HCT116 (cell line): ENCODE measurements around the gene TRPC4. TPM values are rescaled to one million over a fixed set of nuclear protein-coding genes. Genes with fewer than 3 reads are reported as not detected.

Source experiments
- ATAC-seq: fragments of 200-7000 bp; cut with Tn5 transposase; 2 replicates; pipeline ENCODE4 v1.9.1; 2020; ENCODE audit warnings: mild to moderate bottlenecking, moderate library complexity
- BruUV-seq: library from RNA; stranded (reverse); fragments of 400-500 nt; replicated peaks from 2 replicates; lab custom pipeline; 2021; lab: Mats Ljungman, UMichigan
- CTCF ChIA-PET: fragments of 300-600 bp; sonication (Branson Sonifier 250); formaldehyde crosslinking; loops from one replicate; lab custom pipeline; 2021; ENCODE audit warnings: antibody characterized with exemption; lab: Charles Lee
- POLR2A ChIA-PET: fragments of 300-600, 350-600 bp; sonication (Branson Sonifier 250); formaldehyde crosslinking; loops from one replicate; lab custom pipeline; 2021; ENCODE audit warnings: antibody characterized with exemption; lab: Charles Lee
- RAD21 ChIA-PET, 2 experiments: fragments of 300-600 bp; sonication (Branson Sonifier 250); formaldehyde crosslinking; loops; one replicate each; lab custom pipeline; 2023; ENCODE audit warnings: low total read pairs in 2 of 2; ENCODE audit not compliant: uncharacterized antibody in 2 of 2, unreplicated experiment in 2 of 2, low non-redundant PET in 1 of 2; lab: Charles Lee
- DNase-seq: peaks from one replicate; pipeline ENCODE4 v3.0.0-alpha.2; 2010; ENCODE audit warnings: low read depth, low spot score
- H2AFZ ChIP-seq: fragments of 200-600 bp; shearing (Covaris generic), sonication (generic); 2 replicates; pipeline ENCODE4 v1.6.1; 2017; ENCODE audit warnings: low read depth, mixed run types, mixed read lengths, antibody characterized with exemption, low read length; ENCODE audit not compliant: poor library complexity, severe bottlenecking
- H3K27ac ChIP-seq: 2 replicates; pipeline ENCODE4 v1.5.1; 2012; ENCODE audit warnings: low read depth, low read length
- H3K27me3 ChIP-seq: fragments of 200-600 bp; sonication (generic); 2 replicates; pipeline ENCODE4 v1.6.1; 2016; ENCODE audit warnings: mixed run types, low read length, mixed read lengths; ENCODE audit not compliant: insufficient read depth
- H3K36me3 ChIP-seq, 2 experiments: fragments of 200-500 bp in 1 of 2; fragments of 200-600 bp in 1 of 2; sonication (Bioruptor generic) in 1 of 2; sonication (generic) in 1 of 2; 2 replicates each; pipeline versions ENCODE4 v1.5.1 to v1.6.1; 2014 to 2016; ENCODE audit warnings: low read length in 2 of 2, inconsistent platforms in 1 of 2, mixed read lengths in 1 of 2, mixed run types in 1 of 2; ENCODE audit not compliant: insufficient read depth in 2 of 2, control insufficient read depth in 1 of 2
- H3K4me1 ChIP-seq, 2 experiments: fragments of 200-600 bp in 1 of 2; sonication (generic) in 1 of 2; 2 replicates each; pipeline versions ENCODE4 v1.5.1 to v1.6.1; 2012 to 2017; ENCODE audit warnings: low read length in 2 of 2, inconsistent platforms in 1 of 2, mild to moderate bottlenecking in 1 of 2, mixed read lengths in 1 of 2, mixed run types in 1 of 2, moderate library complexity in 1 of 2; ENCODE audit not compliant: insufficient read depth in 2 of 2, control insufficient read depth in 1 of 2
- H3K4me2 ChIP-seq: fragments of 200-600 bp; sonication (generic); 2 replicates; pipeline ENCODE4 v1.6.1; 2017; ENCODE audit warnings: mixed run types, low read length, mixed read lengths
- H3K4me3 ChIP-seq, 2 experiments: fragments of 200-600 bp in 1 of 2; sonication (generic) in 1 of 2; replicated peaks in 1 of 2; 2 replicates each; pipeline ENCODE4 v1.5.1; 2011 to 2016; ENCODE audit warnings: low read length in 2 of 2, control low read depth in 1 of 2, low read depth in 1 of 2, mild to moderate bottlenecking in 1 of 2, mixed read lengths in 1 of 2, mixed run types in 1 of 2
- H3K79me2 ChIP-seq: fragments of 200-600 bp; sonication (generic); 2 replicates; pipeline ENCODE4 v1.6.1; 2017; ENCODE audit warnings: mild to moderate bottlenecking, mixed run types, low read length, moderate library complexity, mixed read lengths; ENCODE audit not compliant: insufficient read depth
- H3K9ac ChIP-seq: fragments of 200-600 bp; sonication (generic); 2 replicates; pipeline ENCODE4 v1.6.1; 2016; ENCODE audit warnings: low read length, mixed read lengths
- H3K9me2 ChIP-seq: fragments of 200-600 bp; sonication (generic), shearing (Covaris generic); 2 replicates; pipeline ENCODE4 v1.6.1; 2017; ENCODE audit warnings: mixed run types, mild to moderate bottlenecking, moderate library complexity; ENCODE audit not compliant: insufficient read depth
- H3K9me3 ChIP-seq, 2 experiments: fragments of 200-500 bp in 1 of 2; fragments of 200-600 bp in 1 of 2; sonication (Bioruptor generic) in 1 of 2; sonication (generic) in 1 of 2; 2 replicates each; pipeline ENCODE4 v1.6.1; 2014 to 2017; ENCODE audit warnings: low read length in 2 of 2, mixed read lengths in 2 of 2, inconsistent platforms in 1 of 2, low read depth in 1 of 2, mild to moderate bottlenecking in 1 of 2, mixed run types in 1 of 2, moderate library complexity in 1 of 2; ENCODE audit not compliant: control insufficient read depth in 1 of 2, insufficient read depth in 1 of 2
- H4K20me1 ChIP-seq: fragments of 200-600 bp; sonication (generic), shearing (Covaris generic); 2 replicates; pipeline ENCODE4 v1.6.1; 2017; ENCODE audit warnings: mixed run types, mild to moderate bottlenecking, moderate library complexity; ENCODE audit not compliant: insufficient read depth
- ATF3 ChIP-seq: IDR thresholded peaks from 2 replicates; pipeline ENCODE4 v1.6.1; 2012
- CBX3 ChIP-seq: IDR thresholded peaks from 2 replicates; pipeline ENCODE4 v1.6.1; 2012; ENCODE audit warnings: low read depth
- CEBPB ChIP-seq: IDR thresholded peaks from 2 replicates; pipeline ENCODE4 v1.6.1; 2012; ENCODE audit warnings: low read depth
- CTCF ChIP-seq, 3 experiments: fragments of 200-600 bp in 1 of 3; sonication (generic) in 1 of 3; IDR thresholded peaks in 2 of 3; conservative IDR thresholded peaks in 1 of 3; 2 replicates each; pipeline ENCODE4 v1.5.1; 2012 to 2017; ENCODE audit warnings: low read depth in 2 of 3, low read length in 2 of 3, antibody characterized with exemption in 1 of 3, borderline replicate concordance in 1 of 3, control low read depth in 1 of 3, mild to moderate bottlenecking in 1 of 3, mixed read lengths in 1 of 3, mixed run types in 1 of 3, moderate library complexity in 1 of 3; ENCODE audit not compliant: insufficient read depth in 1 of 3
- EGR1 ChIP-seq: IDR thresholded peaks from 2 replicates; pipeline ENCODE4 v1.6.1; 2012; ENCODE audit warnings: low read depth
- ELF1 ChIP-seq: IDR thresholded peaks from 2 replicates; pipeline ENCODE4 v1.6.1; 2012; ENCODE audit warnings: low read depth, borderline replicate concordance
- EZH2 ChIP-seq: fragments of 200-600 bp; sonication (generic); IDR thresholded peaks from 2 replicates; pipeline ENCODE4 v1.6.1; 2017; ENCODE audit warnings: antibody characterized with exemption, mixed run types
- FOSL1 ChIP-seq: IDR thresholded peaks from 2 replicates; pipeline ENCODE4 v1.6.1; 2012; ENCODE audit warnings: low read depth
- JUND ChIP-seq: IDR thresholded peaks from 2 replicates; pipeline ENCODE4 v1.6.1; 2012
- POLR2A ChIP-seq: IDR thresholded peaks from 2 replicates; pipeline ENCODE4 v1.7.0; 2011; ENCODE audit warnings: borderline replicate concordance; ENCODE audit not compliant: insufficient read depth, insufficient read length; ENCODE audit errors: extremely low read depth
- RAD21 ChIP-seq: IDR thresholded peaks from 2 replicates; pipeline ENCODE4 v1.6.1; 2012; ENCODE audit warnings: low read depth, mild to moderate bottlenecking
- REST ChIP-seq: IDR thresholded peaks from 2 replicates; pipeline ENCODE4 v1.6.1; 2012; ENCODE audit warnings: low read depth
- SIN3A ChIP-seq: IDR thresholded peaks from 2 replicates; pipeline ENCODE4 v1.6.1; 2012; ENCODE audit warnings: low read depth
- SP1 ChIP-seq: IDR thresholded peaks from 2 replicates; pipeline ENCODE4 v1.6.1; 2012; ENCODE audit warnings: low read depth
- SRF ChIP-seq: IDR thresholded peaks from 2 replicates; pipeline ENCODE4 v1.6.1; 2012; ENCODE audit warnings: low read depth
- TCF7L2 ChIP-seq: IDR thresholded peaks from 2 replicates; pipeline ENCODE4 v1.7.0; 2011; ENCODE audit warnings: borderline replicate concordance, inconsistent platforms; ENCODE audit not compliant: insufficient read depth, insufficient read length; ENCODE audit errors: extremely low read depth
- YY1 ChIP-seq: IDR thresholded peaks from 2 replicates; pipeline ENCODE4 v1.6.1; 2011; ENCODE audit warnings: low read length, low read depth, moderate library complexity, mild to moderate bottlenecking; ENCODE audit not compliant: insufficient replicate concordance; ENCODE audit errors: extremely low read depth
- ZBTB33 ChIP-seq: IDR thresholded peaks from 2 replicates; pipeline ENCODE4 v1.6.1; 2011; ENCODE audit warnings: mild to moderate bottlenecking, low read length, moderate library complexity; ENCODE audit not compliant: insufficient replicate concordance; ENCODE audit errors: extremely low read depth
- intact Hi-C: fragments of 100-400 bp; cut with micrococcal nuclease; formaldehyde crosslinking; loops from 2 replicates; pipeline ENCODE4 v1.10.0; 2022
- total RNA-seq: library from RNA; stranded (reverse); gene quantifications from one replicate; pipeline ENCODE4 v1.2.1, GENCODE V29; 2021; ENCODE audit not compliant: unreplicated experiment

The TRPC4 gene
- total RNA-seq, 1 experiment from 2014 or later: not detected

- TF ChIP-seq YY1 (no peak), ELF1 (no peak), CTCF (IDR thresholded peaks at IDR 0.05 in 2 of 3, conservative IDR thresholded peaks at IDR 0.05 in 1 of 3; ENCODE audit: borderline replicate concordance in 1 of 3, insufficient read depth in 1 of 3, low read depth in 2 of 3, low read length in 2 of 3) (no peak), RAD21 (no peak), CEBPB (no peak), JUND (no peak), EZH2 (no peak), ZBTB33 (no peak), ATF3 (no peak), SRF (no peak), EGR1 (no peak), TCF7L2 (no peak), SIN3A (no peak), CBX3 (no peak), REST (no peak), POLR2A (no peak), SP1 (no peak), FOSL1 (no peak)
- no peak within 1 kb of the TSS for H3K9ac ChIP-seq
- intact Hi-C loops: no loop called here
- peaks cover 7 to 18% of the 10 kb centered on the region in 2 experiments; a peak in 2 of 4 replicates for H3K9me3 ChIP-seq
- no peak for DNase-seq
- ChIA-PET RAD21 (no interaction called here), CTCF (no interaction called here), POLR2A (no interaction called here)
- no peak within 1 kb of the TSS for H2AFZ ChIP-seq
- H3K9me2 ChIP-seq: no peaks in the 10 kb centered on the region
- H3K79me2 ChIP-seq: no peaks in the 10 kb centered on the region
- no peaks in the 10 kb centered on the region for H4K20me1 ChIP-seq
- no peak for ATAC-seq
- H3K4me2 ChIP-seq: no peak within 1 kb of the TSS
- H3K4me1 ChIP-seq: no peaks in the 10 kb centered on the region
- BruUV-seq: no TSS peak
- H3K27ac ChIP-seq: no peak within 1 kb of the TSS
- H3K4me3 ChIP-seq: no peak within 1 kb of the TSS
- no peaks in the 10 kb centered on the region for H3K27me3 ChIP-seq
- no peaks in the 10 kb centered on the region for H3K36me3 ChIP-seq
Observed at GRCh38 chr13:37598597-37598996, 271.0 kb downstream of the TRPC4 start, which contains the start of gene POSTN. POSTN (minus strand) TSS chr13:37598768; CDS start chr13:37598726, 42 bp downstream.
